NCI-H774 (cell line): ENCODE data around the gene RAP1GDS1.

Experiments
- DNase-seq: peaks from one replicate; lab custom pipeline; 2025; lab: John Stamatoyannopoulos, UW

Gene RAP1GDS1

DNA sequence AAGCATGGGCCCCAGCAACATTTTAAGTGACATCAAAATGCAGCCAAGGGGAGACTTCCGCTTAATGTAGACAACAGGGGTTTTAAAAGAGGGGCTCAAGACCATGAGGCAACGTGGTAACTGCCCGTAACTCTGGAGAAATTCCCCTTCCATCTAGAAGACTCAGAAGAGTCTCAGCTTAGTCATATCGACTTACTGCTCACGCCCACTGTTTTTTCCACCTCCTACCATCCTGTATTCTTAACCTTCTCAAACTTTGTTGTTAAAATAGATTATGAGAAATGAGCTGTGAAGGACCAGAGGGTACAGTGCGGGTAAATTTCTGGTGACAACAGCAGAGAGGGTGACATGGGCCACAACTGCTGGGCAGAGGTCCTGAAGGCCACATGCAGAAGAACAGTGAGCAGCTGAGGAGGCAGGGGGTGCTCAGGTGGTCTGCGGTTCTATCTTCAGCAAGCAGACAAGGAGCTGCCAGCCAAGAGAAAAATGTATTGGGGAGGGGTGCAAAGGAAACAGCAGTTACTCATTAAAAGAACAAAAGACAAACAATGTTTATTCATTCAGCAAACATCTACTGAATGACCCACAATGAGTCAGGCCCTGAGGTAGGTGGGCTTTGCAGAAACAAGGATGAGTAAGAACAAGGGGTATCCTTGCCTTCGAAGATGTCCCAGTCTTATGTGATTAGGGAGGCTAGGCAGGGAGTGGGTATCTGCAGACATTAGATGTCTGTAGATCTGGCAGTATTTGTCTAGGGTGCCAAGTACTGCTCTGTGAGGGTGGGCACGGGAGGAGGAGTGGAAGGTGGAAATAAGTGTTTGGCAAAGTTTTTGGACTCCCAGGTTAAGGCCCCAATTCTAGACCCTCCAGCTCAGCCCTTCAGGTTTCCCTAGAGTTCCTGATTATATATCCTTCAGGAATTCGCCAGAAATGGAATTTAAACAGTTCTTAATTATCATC, 221.9 kb downstream of the RAP1GDS1 start:
- DNase-seq, result no peak

DNA sequence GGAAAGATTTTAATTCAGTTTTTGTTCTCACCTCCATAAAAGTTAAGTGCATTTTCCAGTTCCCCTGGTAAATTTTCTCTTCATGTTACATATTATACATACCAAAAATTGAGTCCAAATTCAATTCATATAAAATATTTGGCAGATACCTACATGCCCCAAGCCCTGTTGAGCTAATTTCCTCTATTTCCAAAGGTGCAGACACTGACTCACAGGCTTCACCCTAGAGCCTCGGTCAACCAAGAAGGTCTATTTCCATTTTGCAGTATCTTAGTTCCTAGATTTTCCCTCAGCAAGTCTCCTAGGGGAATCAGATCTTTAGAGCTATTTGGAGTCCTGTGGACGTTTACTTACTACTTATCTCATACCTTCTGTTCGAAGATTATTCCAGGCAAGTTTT, 222.8 kb downstream of the RAP1GDS1 start:
- no peak for DNase-seq

DNA sequence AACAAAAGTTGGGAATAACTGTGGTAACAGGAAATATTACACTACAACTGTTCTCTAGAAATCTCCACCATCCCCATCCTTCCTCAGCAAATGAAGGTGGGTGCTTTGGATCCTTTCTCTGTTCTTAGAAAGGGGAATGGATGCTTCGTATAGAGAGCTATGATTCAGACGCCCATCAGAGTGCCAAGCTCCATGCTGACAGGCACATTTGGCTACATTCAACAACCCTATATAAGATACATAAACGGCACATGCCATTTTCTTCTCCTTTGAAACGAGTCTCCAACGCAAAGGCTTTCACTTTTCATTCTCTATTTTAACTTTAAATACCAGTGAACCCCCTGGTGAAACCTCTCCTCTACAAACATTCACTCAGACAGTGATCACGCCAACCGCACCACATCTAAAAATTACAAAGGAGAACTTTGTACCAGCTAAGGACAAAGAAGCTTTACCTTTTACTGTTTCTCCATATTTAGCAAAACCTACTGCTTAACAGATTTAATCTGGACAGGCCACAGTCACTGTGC, 224.7 kb downstream of the RAP1GDS1 start:
- no peak for DNase-seq

DNA sequence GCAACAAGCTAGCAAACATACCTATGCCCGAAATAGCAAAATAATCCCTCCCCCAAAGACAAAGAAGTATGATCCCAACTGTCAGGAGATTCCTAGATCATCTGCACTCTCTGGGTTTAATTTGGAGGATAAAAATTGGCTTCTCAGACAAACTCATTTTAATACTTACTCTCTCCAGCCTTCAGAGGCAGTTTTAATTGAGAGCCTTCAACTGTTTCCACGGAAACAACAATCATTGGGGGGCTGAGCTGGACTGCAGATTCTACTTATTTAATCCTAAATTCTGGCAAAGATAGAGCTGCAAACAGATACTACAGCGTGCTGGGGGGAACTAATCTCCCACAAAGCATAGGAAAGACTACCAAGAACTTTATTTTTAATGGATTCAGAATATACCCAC, 229.1 kb downstream of the RAP1GDS1 start:
- DNase-seq, result no peak

DNA sequence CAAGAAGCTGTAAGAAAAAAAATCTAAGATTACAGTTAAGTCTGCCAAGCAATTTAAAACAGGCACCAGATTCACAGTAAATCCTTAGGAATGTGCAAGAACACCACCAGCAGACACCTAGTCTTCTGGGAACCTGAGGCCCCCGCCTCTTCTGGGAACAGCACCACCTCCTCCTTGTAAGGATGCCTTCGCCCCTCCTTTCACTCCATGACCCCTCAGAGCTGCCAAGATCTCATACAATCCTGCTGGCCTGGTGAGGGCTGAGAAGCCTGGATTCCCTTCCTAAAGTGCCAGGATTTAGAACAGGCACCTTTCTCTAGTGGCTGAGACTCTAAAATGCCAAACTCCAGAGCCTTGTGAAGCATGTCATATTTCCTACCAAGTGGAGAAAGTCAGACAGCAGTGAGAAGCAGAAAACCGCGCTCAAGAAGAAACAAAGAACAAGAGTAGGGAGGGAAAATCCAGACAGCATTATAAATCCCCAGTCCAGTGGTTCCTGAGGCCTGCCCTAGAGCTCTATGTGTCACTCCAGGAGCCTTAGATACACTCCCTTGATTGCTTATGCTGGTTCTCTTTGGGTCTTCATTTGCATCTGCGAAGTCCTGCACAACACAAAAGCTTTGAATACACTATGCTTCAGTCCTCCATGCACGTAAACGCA, 230.8 kb downstream of the RAP1GDS1 start:
- no peak for DNase-seq

DNA sequence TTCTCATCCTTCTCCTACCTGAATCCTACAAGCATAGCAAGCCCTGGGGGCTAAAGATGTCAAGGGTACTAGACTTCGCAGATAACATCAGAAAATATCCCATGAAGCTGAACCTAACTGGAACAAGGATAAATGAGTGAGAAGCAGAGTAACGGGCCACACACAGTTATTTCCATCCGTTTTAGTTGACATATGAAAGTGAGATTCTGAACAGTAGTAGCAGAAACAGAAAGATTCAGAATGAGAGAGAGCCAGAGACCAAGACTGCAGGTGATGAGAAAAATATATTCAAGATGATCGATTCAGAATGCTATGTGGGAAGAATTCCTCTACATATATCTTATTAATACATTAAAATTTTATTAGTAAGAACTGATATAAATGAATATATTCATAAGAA, 232.1 kb downstream of the RAP1GDS1 start:
- DNase-seq, result no peak
